Measurements from ENCODE around the gene ROR2.

The ROR2 gene

DNA sequence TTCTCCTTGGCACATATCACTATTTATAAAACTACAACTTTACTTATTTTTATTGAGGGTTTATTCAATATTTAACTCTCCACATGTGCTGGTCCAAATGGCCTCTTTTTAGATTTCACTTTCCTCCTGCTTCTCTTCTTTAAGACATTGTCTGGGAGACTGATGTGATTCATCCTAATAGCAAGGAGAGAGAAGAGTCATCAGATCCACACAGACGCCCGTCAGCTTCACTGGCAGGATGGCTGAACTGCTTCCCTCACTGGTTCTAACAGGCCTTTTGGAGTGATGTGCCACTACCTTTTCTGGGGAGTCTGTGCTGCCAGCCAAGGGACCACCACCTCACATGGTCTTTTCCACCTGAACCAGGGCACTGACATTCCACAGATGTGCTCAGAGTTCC, 16.5 kb upstream of the ROR2 start:
- Histone ChIP-seq H3K36me3 (ENCODE audit: control insufficient read depth, insufficient read depth, low read length) (no peaks in the 10 kb centered on the region), H3K27me3 (ENCODE audit: control insufficient read depth, insufficient read depth, low read length) (no peaks in the 10 kb centered on the region), H3K4me1 (ENCODE audit: control insufficient read depth, insufficient read depth, low read length) (no peaks in the 10 kb centered on the region), H3K4me3 (ENCODE audit: low read length) (no peak overlapping the region), H3K9ac (ENCODE audit: low read length) (no peak overlapping the region), H3K27ac (ENCODE audit: low read depth, low read length) (no peak overlapping the region)

- no peaks in the 10 kb centered on the region for H3K27me3 ChIP-seq (ENCODE audit: control insufficient read depth, insufficient read depth, low read length)
- H3K36me3 ChIP-seq (ENCODE audit: control insufficient read depth, insufficient read depth, low read length) = no peaks in the 10 kb centered on the region
- no peaks in the 10 kb centered on the region for H3K4me1 ChIP-seq (ENCODE audit: control insufficient read depth, insufficient read depth, low read length)
- no peak overlapping the region for H3K27ac ChIP-seq (ENCODE audit: low read depth, low read length)
- H3K4me3 ChIP-seq (ENCODE audit: low read length) = no peak overlapping the region
- no peak overlapping the region for H3K9ac ChIP-seq (ENCODE audit: low read length)
Observed at GRCh38 chr9:91963711-91964240, 13.7 kb upstream of the ROR2 start.

GRCh38 chr9:91960367-91960766, 10.3 kb upstream of the ROR2 start:
- H3K27ac ChIP-seq (ENCODE audit: low read depth, low read length) = no peak overlapping the region
- H3K9ac ChIP-seq (ENCODE audit: low read length) = no peak overlapping the region
- H3K4me1 ChIP-seq (ENCODE audit: control insufficient read depth, insufficient read depth, low read length) = no peaks in the 10 kb centered on the region
- H3K36me3 ChIP-seq (ENCODE audit: control insufficient read depth, insufficient read depth, low read length) = no peaks in the 10 kb centered on the region
- H3K4me3 ChIP-seq (ENCODE audit: low read length) = no peak overlapping the region
- no peaks in the 10 kb centered on the region for H3K27me3 ChIP-seq (ENCODE audit: control insufficient read depth, insufficient read depth, low read length)

DNA sequence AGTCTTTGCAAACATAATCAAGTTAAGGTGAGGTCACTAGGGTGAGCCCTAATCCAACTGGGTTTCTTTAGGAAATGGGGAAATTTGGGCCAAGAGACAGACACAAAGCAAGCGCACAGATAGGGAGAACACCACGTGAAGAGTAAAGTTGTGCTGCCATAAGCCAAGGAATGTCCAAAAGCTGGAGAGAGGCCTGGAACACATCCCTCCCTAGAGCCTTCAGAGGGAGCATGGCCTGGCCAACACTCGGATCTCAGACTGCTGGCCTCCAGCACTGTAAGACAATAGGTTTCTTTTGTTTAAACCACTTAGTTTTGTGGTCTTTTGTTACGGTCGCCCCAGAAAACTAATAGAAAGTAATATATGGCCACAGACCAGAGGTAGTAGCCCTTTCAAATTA, 8.1 kb upstream of the ROR2 start:
- Histone ChIP-seq H3K4me3 (ENCODE audit: low read length) (no peak overlapping the region), H3K27me3 (ENCODE audit: control insufficient read depth, insufficient read depth, low read length) (no peaks in the 10 kb centered on the region), H3K9ac (ENCODE audit: low read length) (no peak overlapping the region), H3K4me1 (ENCODE audit: control insufficient read depth, insufficient read depth, low read length) (peaks cover 3% of the 10 kb centered on the region), H3K36me3 (ENCODE audit: control insufficient read depth, insufficient read depth, low read length) (no peaks in the 10 kb centered on the region), H3K27ac (ENCODE audit: low read depth, low read length) (no peak overlapping the region)

DNA sequence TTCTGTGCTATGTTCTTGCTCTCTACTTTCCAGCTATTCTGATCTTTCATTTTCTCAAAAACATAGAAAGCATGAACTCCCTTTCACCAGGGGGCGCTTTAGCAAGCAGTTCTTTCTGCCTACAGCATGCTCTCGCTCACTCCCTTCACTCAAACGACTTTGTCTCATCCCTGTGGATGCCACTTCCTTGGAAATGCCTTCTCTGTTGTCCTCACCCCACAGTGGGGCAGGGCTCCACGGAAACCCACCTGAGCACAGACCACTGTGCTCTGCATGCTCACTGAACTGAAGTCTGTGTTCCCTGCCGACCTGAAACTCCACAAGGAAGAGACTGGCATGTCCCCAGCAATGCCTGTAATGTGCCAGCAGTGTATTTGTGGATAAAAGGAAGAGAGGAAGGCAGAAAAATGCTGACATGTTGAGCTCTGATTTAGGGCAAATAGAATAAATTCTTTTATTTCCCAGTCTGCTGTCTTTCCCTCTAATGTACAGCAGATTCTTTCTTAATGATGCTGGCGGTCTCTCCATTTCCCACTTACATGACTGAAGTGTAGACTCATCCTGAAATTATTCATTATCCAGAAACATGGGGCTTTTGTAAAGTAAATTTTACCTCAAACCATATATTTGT, 4.9 kb upstream of the ROR2 start:
- Histone ChIP-seq H3K9ac (ENCODE audit: low read length) (no peak overlapping the region), H3K27ac (ENCODE audit: low read depth, low read length) (no peak overlapping the region), H3K27me3 (ENCODE audit: control insufficient read depth, insufficient read depth, low read length) (no peaks in the 10 kb centered on the region), H3K4me1 (ENCODE audit: control insufficient read depth, insufficient read depth, low read length) (peaks cover 7% of the 10 kb centered on the region), H3K4me3 (ENCODE audit: low read length) (no peak overlapping the region), H3K36me3 (ENCODE audit: control insufficient read depth, insufficient read depth, low read length) (no peaks in the 10 kb centered on the region)

- H3K4me1 ChIP-seq (ENCODE audit: control insufficient read depth, insufficient read depth, low read length) = peaks cover 7% of the 10 kb centered on the region
- no peak overlapping the region for H3K4me3 ChIP-seq (ENCODE audit: low read length)
- H3K27ac ChIP-seq (ENCODE audit: low read depth, low read length) = no peak overlapping the region
- H3K9ac ChIP-seq (ENCODE audit: low read length) = no peak overlapping the region
- H3K27me3 ChIP-seq (ENCODE audit: control insufficient read depth, insufficient read depth, low read length) = no peaks in the 10 kb centered on the region
- H3K36me3 ChIP-seq (ENCODE audit: control insufficient read depth, insufficient read depth, low read length) = no peaks in the 10 kb centered on the region
Observed at GRCh38 chr9:91953718-91954117, 3.7 kb upstream of the ROR2 start.

- Histone ChIP-seq H3K9ac (ENCODE audit: low read length) (no peak overlapping the region), H3K4me1 (ENCODE audit: control insufficient read depth, insufficient read depth, low read length) (peaks cover 9% of the 10 kb centered on the region), H3K27ac (ENCODE audit: low read depth, low read length) (no peak overlapping the region), H3K4me3 (ENCODE audit: low read length) (no peak overlapping the region), H3K36me3 (ENCODE audit: control insufficient read depth, insufficient read depth, low read length) (no peaks in the 10 kb centered on the region), H3K27me3 (ENCODE audit: control insufficient read depth, insufficient read depth, low read length) (no peaks in the 10 kb centered on the region)
Observed at GRCh38 chr9:91951944-91952520, 2.0 kb upstream of the ROR2 start.

- Histone ChIP-seq H3K4me3 (ENCODE audit: low read length) (peak overlapping the region; percentile 72), H3K36me3 (ENCODE audit: control insufficient read depth, insufficient read depth, low read length) (no peaks in the 10 kb centered on the region), H3K27ac (ENCODE audit: low read depth, low read length) (peak overlapping the region; percentile 91), H3K9ac (ENCODE audit: low read length) (peak overlapping the region; percentile 61), H3K4me1 (ENCODE audit: control insufficient read depth, insufficient read depth, low read length) (peaks cover 24% of the 10 kb centered on the region), H3K27me3 (ENCODE audit: control insufficient read depth, insufficient read depth, low read length) (no peaks in the 10 kb centered on the region)
Observed at GRCh38 chr9:91949392-91949945, 559 bp downstream of the ROR2 start.

DNA sequence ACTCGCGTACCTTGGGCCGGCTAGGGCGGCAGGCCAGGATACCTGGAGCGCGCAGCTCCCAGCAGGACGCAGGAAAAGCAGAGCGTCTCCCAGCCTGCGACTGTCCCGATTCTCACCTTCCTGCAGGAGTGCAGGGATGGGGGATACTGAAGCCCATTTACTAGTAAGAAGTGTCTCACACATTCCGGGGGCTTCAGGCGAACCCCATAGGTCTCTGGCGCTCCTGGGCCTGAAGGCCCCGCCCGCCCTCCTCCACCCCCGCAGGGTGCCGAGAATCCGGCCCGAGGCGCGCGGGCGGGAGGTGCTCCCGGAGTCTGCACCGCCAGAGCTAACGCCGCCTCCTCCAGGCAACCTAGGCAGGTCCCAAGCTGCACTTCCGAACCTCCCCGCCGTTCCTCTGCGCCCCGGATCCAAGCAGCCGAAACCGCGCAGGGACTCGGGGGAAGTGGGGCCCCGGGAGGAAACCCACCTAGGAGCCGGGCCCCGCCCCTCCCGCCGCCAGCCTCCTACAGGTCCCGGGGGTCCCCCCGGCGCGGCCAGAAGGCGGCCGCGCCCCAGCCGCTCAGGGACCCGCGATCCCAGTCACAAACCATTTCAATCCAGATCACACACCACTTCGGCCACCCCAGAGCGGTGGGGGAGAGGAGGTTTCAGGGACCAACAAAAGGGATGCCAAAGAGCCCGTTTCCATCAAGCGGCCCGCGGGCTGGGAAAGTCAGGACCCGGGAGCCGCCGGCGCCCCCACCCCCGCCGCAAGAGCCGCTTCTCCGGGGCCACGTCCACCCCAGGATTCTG, 1.2 kb downstream of the ROR2 start:
- Histone ChIP-seq H3K4me3 (ENCODE audit: low read length) (peak overlapping the region; percentile 72), H3K27ac (ENCODE audit: low read depth, low read length) (peak overlapping the region; percentile 91), H3K9ac (ENCODE audit: low read length) (peak overlapping the region; percentile 61), H3K27me3 (ENCODE audit: control insufficient read depth, insufficient read depth, low read length) (no peaks in the 10 kb centered on the region), H3K4me1 (ENCODE audit: control insufficient read depth, insufficient read depth, low read length) (peaks cover 31% of the 10 kb centered on the region), H3K36me3 (ENCODE audit: control insufficient read depth, insufficient read depth, low read length) (no peaks in the 10 kb centered on the region)

DNA sequence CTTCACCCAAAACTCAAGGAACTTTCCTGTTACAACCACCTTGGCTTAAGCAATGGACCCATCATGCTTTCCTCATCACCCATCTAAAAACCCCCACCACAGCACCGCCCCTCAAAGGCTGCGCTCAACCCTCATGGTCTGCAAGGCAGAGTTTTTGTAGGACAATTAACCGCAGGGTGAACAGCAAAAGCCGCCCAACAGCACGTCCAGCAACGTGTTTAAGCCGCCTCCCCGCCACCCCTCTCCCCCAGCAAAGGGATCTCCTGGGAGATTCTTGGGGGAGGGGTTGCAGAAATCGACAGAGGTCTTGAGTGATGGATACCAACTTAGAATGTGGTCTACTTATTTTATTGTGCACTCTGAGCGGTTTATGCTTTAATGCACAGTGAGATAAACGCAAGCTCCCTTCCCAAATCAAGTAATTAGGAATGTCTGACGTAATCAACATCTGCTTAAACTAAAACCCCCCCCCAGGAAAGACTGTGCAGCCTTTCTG, 1.9 kb downstream of the ROR2 start:
- H3K27me3 ChIP-seq (ENCODE audit: control insufficient read depth, insufficient read depth, low read length) = no peaks in the 10 kb centered on the region
- no peaks in the 10 kb centered on the region for H3K36me3 ChIP-seq (ENCODE audit: control insufficient read depth, insufficient read depth, low read length)
- peak overlapping the region; percentile 72 for H3K4me3 ChIP-seq (ENCODE audit: low read length)
- peaks cover 31% of the 10 kb centered on the region for H3K4me1 ChIP-seq (ENCODE audit: control insufficient read depth, insufficient read depth, low read length)
- H3K9ac ChIP-seq (ENCODE audit: low read length) = no peak overlapping the region
- peak overlapping the region; percentile 91 for H3K27ac ChIP-seq (ENCODE audit: low read depth, low read length)

DNA sequence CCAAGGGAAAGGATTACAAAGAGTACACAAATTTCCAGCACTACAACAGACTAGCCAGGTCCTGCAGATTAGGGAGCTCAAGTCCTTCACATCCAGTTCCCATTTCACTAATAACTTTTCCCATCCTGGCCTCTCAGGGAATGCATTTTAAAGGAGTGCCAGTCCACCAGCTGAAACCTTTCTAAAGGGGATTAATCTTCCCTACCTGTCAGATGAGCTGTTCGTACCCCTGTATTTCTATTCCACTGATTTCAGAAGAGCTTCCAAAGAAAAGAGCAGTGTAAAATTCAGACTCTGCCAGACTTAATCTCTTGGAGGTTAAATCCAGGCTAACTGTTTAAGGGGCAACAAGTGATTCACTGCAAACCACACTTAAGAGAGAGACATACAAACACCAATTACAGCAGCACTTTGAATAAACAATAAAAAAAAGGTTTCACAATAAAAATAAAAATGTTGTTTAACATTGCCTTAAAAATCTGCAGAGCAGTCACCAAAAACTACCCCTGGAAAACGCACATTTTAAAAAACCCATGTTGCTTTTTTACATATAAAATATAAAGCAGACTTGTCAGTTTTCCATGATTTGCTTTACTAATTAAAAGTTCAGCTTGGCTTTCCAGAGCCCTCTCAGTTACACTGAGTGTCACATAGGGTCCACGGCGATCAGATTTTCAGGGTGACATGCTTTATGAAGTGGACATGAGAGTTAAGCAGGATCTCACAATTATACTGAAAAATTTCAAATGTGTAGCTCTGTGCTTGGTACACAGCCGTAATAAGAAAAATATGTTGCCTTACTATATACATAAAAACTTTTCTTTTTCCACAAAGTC, 3.2 kb downstream of the ROR2 start:
- H3K4me1 ChIP-seq (ENCODE audit: control insufficient read depth, insufficient read depth, low read length) = peaks cover 31% of the 10 kb centered on the region
- no peak overlapping the region for H3K9ac ChIP-seq (ENCODE audit: low read length)
- peak overlapping the region; percentile 11 for H3K4me3 ChIP-seq (ENCODE audit: low read length)
- H3K36me3 ChIP-seq (ENCODE audit: control insufficient read depth, insufficient read depth, low read length) = no peaks in the 10 kb centered on the region
- no peaks in the 10 kb centered on the region for H3K27me3 ChIP-seq (ENCODE audit: control insufficient read depth, insufficient read depth, low read length)
- peak overlapping the region; percentile 91 for H3K27ac ChIP-seq (ENCODE audit: low read depth, low read length)
